ENCODE results near the gene ZNF688. TPM values are rescaled to one million over a fixed set of nuclear protein-coding genes. Genes with fewer than 3 reads are reported as not detected.
"Not testable (repeated sequence)": the region's sequence is repeated elsewhere in the genome, so short reads cannot be mapped to it uniquely, and the experiment has no call there.

The ZNF688 gene
- polyA plus RNA-seq, 2 of the 4 experiments (the other 2 are of a cell fraction) = 4.6 to 6.7 TPM

DNA sequence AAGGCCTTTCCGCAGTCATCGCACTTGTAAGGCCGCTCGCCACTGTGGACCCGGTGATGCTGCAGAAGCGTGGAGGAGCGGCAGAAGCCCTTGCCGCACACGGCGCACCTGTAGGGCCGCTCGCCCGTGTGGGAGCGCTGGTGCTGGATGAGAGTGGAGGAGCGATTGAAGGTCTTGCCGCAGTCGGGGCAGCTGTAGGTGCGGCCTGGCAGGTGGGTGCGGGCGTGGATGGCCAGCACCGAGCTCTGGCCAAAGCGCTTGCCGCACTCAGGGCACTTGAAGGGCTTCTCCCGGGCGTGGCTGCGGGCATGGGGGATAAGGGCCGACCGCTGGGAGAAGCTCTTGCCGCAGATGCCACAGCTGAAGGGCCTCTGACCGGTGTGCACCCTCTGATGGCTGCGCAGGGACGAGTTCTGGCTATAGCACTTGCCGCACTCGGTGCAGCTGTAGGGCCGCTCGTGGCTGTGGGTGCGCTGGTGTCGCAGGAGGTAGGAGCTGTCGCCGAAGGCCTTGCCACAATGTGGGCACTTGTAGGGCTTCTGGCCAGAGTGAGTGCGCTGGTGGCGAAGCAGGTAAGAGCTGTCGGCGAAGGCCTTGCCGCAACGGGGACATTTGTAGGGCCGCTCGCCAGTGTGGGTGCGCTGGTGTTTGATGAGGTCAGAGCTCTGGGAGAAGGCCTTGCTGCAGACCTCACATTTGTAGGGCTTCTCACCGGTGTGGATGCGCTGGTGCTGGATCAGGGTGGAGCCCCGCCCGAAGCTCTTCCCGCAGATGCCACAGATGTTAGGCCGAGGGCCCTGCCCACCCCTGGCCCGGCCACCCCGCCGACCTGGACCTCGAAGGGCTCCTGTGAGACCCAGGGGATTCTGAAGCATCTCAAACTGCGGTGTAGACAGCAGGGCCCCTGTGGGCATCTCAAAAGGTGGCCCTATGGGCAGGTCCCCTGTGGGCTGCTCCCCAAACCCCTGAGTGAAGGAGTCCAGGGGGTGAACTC, 46.6 kb downstream of the ZNF688 start:
- 94% methylated on average over 48 of the region's 60 CpGs for WGBS (ENCODE audit: missing lambda C conversion rate)
- DNase-seq (ENCODE audit: low read depth in 1 of 2, low spot score in 1 of 2) (no peak), ATAC-seq (no peak), FAIRE-seq (no peak)
- H3K4me1 ChIP-seq = peaks cover 27% of the 10 kb centered on the region
- POLR2A ChIA-PET = interaction anchor here (0.6 to 3.1 kb wide), 6 partner anchors 34 to 109 kb away, joined by 3 to 12 read pairs (median 6); partner anchors contain the start of genes DCTPP1, ZNF689 and ZNF764
- H3K9me3 ChIP-seq = no peaks in the 10 kb centered on the region
- CTCF ChIA-PET = interaction anchor here (1.0 to 2.4 kb wide), 5 partner anchors 10 to 104 kb away, joined by 4 to 9 read pairs (median 7); partner anchors contain the start of genes DCTPP1 and ZNF747
- H3K4me2 ChIP-seq = peak overlapping the region; percentile 81; the same call in 2 of the 3 replicates
- TF ChIP-seq POLR2A (IDR thresholded peaks at IDR 0.05; ENCODE audit: low read length) (0 out of 2 replicates have a peak, but pooled peaks have one; percentile 5), KDM5A (IDR thresholded peaks at IDR 0.05) (no peak), HOXA7 (CRISPR knock-in tag; IDR thresholded peaks at IDR 0.05) (no peak)
- no peak overlapping the region for H3K4me3 ChIP-seq
- H3K27ac ChIP-seq = peak overlapping the region in 1 of 2 experiments; percentile 96; a peak in 2 of 6 replicates

DNA sequence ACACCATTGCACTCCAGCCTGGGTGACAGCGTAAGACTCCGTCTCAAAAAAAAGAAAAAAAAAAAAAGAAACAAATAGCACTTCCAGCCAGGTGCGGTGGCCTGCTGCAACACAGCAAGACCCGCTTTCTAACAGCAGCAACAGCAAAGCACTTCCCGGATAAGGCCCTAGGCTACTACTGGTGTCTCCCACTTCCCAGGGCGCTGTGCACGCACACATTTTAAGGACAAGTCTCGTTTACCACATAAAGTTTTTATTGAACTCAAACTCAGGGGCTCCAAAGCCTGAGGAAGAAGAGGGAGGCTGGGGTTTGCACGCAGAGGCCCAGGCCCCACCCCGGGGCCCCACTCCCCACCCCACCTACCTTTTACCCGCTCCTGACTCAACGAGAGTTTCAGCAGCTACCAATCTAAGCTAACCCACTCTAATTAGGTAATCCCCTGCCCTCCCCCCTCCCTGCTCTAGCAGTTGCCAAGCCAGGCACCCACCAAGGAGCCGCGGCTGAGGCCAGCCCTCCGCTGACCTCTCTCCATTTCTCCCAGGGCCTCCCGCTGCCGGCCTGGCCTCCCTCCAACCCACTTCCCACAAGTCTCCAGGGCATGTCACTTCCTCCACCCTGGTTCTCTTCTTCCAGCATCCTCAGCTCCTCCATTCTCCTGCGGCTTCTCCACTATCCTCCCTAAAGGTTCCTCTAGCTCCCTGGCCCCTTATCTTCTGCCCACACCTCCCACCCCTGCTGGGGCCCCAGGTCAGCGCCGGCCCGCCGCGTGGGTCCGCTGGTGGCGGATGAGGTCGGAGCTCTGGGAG, 47.5 kb downstream of the ZNF688 start:
- H3K9me3 ChIP-seq = no peaks in the 10 kb centered on the region
- H3K4me1 ChIP-seq = peaks cover 27% of the 10 kb centered on the region
- H3K27ac ChIP-seq = no peak overlapping the region
- ChIA-PET CTCF (interaction anchor here (1.1 to 2.4 kb wide), 3 partner anchors 92 to 105 kb away, joined by 4 to 9 read pairs (median 6); partner anchors contain the start of gene DCTPP1), POLR2A (interaction anchor here (0.6 to 1.0 kb wide), 4 partner anchors 35 to 110 kb away, joined by 3 to 9 read pairs (median 4); partner anchors contain the start of genes DCTPP1 and ZNF764)
- TF ChIP-seq, protein P1, sequence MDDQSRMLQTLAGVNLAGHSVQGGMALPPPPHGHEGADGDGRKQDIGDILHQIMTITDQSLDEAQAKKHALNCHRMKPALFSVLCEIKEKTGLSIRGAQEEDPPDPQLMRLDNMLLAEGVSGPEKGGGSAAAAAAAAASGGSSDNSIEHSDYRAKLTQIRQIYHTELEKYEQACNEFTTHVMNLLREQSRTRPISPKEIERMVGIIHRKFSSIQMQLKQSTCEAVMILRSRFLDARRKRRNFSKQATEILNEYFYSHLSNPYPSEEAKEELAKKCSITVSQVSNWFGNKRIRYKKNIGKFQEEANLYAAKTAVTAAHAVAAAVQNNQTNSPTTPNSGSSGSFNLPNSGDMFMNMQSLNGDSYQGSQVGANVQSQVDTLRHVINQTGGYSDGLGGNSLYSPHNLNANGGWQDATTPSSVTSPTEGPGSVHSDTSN (IDR thresholded peaks at IDR 0.05) = no peak
- TF ChIP-seq JUNB (IDR thresholded peaks at IDR 0.05) (no peak), JUN (IDR thresholded peaks at IDR 0.05) (peak in 1 of 2 experiments; percentile 21; a peak in 1 of 5 replicates)
- no peak for FAIRE-seq
- DNase-seq (ENCODE audit: low read depth in 1 of 2, low spot score in 1 of 2) = no peak
- H3K4me3 ChIP-seq = no peak overlapping the region
- 89% methylated on average over 22 of the region's 26 CpGs for WGBS (ENCODE audit: missing lambda C conversion rate)
- no peak for ATAC-seq
- H3K4me2 ChIP-seq = no peak overlapping the region

DNA sequence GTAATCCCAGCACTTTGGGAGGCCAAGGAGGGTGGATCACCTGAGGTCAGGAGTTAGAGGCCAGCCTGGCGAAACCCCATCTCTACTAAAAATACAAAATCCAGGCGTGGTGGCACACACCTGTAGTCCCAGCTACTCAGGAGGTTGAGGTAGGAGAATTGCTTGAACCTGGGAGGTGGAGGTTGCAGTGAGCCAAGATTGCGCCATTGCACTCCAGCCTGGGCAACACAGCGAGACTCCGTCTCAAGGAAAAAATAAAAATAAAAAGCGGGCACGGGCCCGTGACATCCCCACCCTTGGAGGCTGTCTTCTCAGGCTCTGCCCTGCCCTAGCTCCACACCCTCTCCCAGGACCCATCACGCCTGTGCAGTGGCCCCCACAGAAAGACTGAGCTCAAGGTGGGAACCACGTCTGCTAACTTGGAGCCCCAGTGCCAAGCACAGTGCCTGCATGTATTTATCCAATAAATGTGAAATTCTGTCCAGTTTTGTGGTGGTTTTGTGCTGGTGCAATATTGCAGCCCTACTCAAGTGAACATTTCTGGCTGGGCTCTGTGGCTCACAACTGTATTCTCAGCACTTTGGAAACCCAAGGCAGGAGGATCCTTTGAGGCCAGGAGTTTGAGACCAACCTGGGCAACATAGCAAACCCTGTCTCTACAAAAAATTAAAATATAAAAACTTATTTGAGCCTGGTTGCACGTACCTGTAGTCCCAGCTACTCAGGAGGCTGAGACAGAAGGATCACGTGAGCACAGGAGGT, 48.6 kb downstream of the ZNF688 start:
- not testable (repeated sequence) for H3K4me3 ChIP-seq; DNase-seq (ENCODE audit: low read depth in 1 of 2, low spot score in 1 of 2); H3K9me3 ChIP-seq; ATAC-seq; H3K27ac ChIP-seq; FAIRE-seq
- CTCF ChIA-PET = interaction anchor here (0.9 to 2.4 kb wide), 5 partner anchors 10 to 475 kb away, joined by 3 to 9 read pairs (median 3); partner anchors contain the start of gene DCTPP1
- Histone ChIP-seq H3K4me2 (peak overlapping the region; percentile 24; the same call in 2 of the 3 replicates), H3K4me1 (peaks cover 24% of the 10 kb centered on the region)
- 90% methylated on average over 12 of the region's 12 CpGs for WGBS (ENCODE audit: missing lambda C conversion rate)
- POLR2A ChIA-PET = interaction anchor here (1.3 kb wide), 1 partner anchor 35 kb away, joined by 4 read pairs; the partner anchor contains the start of gene ZNF764

DNA sequence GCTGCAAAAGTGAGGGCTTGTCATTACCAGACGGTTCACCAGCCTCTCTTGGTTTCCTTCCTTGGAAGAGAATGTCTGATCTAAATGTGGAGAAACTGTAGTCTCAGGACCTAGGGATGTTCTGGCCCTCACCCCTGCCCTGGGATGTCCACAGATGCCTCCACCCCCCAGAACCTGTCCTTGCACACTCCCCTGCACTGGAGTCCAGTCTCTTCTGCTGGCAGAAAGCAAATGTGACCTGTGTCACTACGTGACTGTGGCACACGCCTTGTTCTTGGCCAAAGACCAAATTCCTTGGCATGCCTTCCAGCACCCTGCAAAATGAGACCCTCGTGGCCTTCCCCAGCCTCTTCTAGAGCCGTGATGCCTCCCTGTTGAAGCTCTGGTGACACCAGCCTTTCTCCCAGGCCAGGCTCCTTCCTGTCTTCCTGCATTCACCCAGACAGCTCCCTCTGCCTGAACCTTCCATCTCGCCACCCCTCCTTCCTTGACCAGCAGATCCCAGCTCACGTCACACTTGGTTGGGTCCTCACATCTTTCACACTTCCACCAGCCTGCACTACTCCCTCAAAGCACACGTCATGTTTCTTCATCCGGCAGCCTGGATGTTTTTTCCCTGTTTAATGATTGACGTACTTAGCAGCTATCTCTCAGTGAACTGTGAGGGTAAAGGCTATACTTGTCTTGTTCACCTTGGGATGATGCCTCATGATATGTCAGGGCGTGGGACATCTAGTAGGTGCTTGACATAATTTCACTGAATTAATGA, 49.5 kb downstream of the ZNF688 start:
- FAIRE-seq = no peak
- DNase-seq (ENCODE audit: low read depth in 1 of 2, low spot score in 1 of 2) = peak; percentile 40 to 64
- H3K27ac ChIP-seq = peak overlapping the region in 1 of 2 experiments; percentile 51; a peak in 3 of 6 replicates
- 44% methylated on average over 11 of the region's 11 CpGs for WGBS (ENCODE audit: missing lambda C conversion rate)
- ATAC-seq = no peak
- TF ChIP-seq RARB (CRISPR knock-in tag; IDR thresholded peaks at IDR 0.05) (no peak), FOSB (CRISPR knock-in tag; IDR thresholded peaks at IDR 0.05) (no peak), KDM5A (IDR thresholded peaks at IDR 0.05) (no peak), ZC3H11A (IDR thresholded peaks at IDR 0.05) (no peak), RNF2 (IDR thresholded peaks at IDR 0.05; ENCODE audit: borderline replicate concordance, low read depth) (no peak), POLR2A (IDR thresholded peaks at IDR 0.05; ENCODE audit: low read length) (no peak)
- no peaks in the 10 kb centered on the region for H3K9me3 ChIP-seq
- H3K4me1 ChIP-seq = peaks cover 20% of the 10 kb centered on the region
- no peak overlapping the region for H3K4me3 ChIP-seq
- H3K4me2 ChIP-seq = peak overlapping the region; percentile 24; the same call in 2 of the 3 replicates
- CTCF ChIA-PET = interaction anchor here (0.6 to 1.1 kb wide), 5 partner anchors 9 to 474 kb away, joined by 3 to 4 read pairs (median 3); no protein-coding TSS in a partner anchor
- POLR2A ChIA-PET = interaction anchor here (1.3 kb wide), 1 partner anchor 36 kb away, joined by 4 read pairs; the partner anchor contains the start of gene ZNF764
